Upper lobe of right lung (tissue), 1 donor: ENCODE results near the gene MTREX. TPM values are rescaled to one million over a fixed set of nuclear protein-coding genes. Genes with fewer than 3 reads are reported as not detected.

Experiments used
- ATAC-seq: fragments of 200-7000 bp; cut with Tn5 transposase; one replicate; pipeline ENCODE4 v1.9.1; 2020; ENCODE audit warnings: mild to moderate bottlenecking, moderate library complexity
- DNase-seq: peaks from one replicate; pipeline ENCODE4 v3.0.0-alpha.2; 2020
- H3K27ac ChIP-seq: fragments of 200-600 bp; one replicate; pipeline ENCODE4 v1.8.0; 2022
- H3K27me3 ChIP-seq: fragments of 200-600 bp; one replicate; pipeline ENCODE4 v1.8.0; 2022; ENCODE audit warnings: mild to moderate bottlenecking
- H3K36me3 ChIP-seq: fragments of 200-600 bp; one replicate; pipeline ENCODE4 v1.8.0; 2022
- H3K4me1 ChIP-seq: fragments of 200-600 bp; one replicate; pipeline ENCODE4 v1.8.0; 2022
- H3K4me3 ChIP-seq: fragments of 200-600 bp; one replicate; pipeline ENCODE4 v1.8.0; 2022; ENCODE audit warnings: mild to moderate bottlenecking
- H3K9me3 ChIP-seq: fragments of 200-600 bp; one replicate; pipeline ENCODE4 v1.8.0; 2022
- intact Hi-C: fragments of 100-400 bp; cut with DNase I; formaldehyde crosslinking; loops from one replicate; pipeline ENCODE4 v1.11.0; 2022
- long read RNA-seq: library from polyadenylated mRNA; unstranded; transcript quantifications from one replicate; pipeline ENCODE4 v2.0.0, GENCODE V29; 2021
- total RNA-seq: library from RNA; stranded (reverse); fragmentation: NEBNext Ultra II Directional; extraction: Animal tissue kit (Norgen Biotek cat#: 25700); gene quantifications from one replicate; pipeline ENCODE4 v1.2.1, GENCODE V29; 2021
- TF ChIP-seq, protein P1 (sequence below): fragments of 200-600 bp; IDR thresholded peaks from one replicate; pipeline ENCODE4 v1.8.0; 2022; ENCODE audit warnings: antibody characterized with exemption
- donor health status: DM: no; HTN: yes; CAD: no; lungs with severe emphysema.

The MTREX gene
- total RNA-seq, result 67.6 TPM
- long read RNA-seq, full-length matches to known transcripts, result 18 of 29 reads
- long read RNA-seq, partial matches to known transcripts, result 7 of 29 reads
- long read RNA-seq, other reads (novel, unspliced or antisense), result 4 of 29 reads

- peak within 1 kb of the TSS; percentile 89 for H3K4me3 ChIP-seq
- peak within 1 kb of the TSS; percentile 95 for H3K27ac ChIP-seq
- TF ChIP-seq, protein P1, sequence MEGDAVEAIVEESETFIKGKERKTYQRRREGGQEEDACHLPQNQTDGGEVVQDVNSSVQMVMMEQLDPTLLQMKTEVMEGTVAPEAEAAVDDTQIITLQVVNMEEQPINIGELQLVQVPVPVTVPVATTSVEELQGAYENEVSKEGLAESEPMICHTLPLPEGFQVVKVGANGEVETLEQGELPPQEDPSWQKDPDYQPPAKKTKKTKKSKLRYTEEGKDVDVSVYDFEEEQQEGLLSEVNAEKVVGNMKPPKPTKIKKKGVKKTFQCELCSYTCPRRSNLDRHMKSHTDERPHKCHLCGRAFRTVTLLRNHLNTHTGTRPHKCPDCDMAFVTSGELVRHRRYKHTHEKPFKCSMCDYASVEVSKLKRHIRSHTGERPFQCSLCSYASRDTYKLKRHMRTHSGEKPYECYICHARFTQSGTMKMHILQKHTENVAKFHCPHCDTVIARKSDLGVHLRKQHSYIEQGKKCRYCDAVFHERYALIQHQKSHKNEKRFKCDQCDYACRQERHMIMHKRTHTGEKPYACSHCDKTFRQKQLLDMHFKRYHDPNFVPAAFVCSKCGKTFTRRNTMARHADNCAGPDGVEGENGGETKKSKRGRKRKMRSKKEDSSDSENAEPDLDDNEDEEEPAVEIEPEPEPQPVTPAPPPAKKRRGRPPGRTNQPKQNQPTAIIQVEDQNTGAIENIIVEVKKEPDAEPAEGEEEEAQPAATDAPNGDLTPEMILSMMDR, result no peak
- H3K9me3 ChIP-seq, result no peaks in the 10 kb centered on the region
- intact Hi-C loops, result no loop called here
- H3K27me3 ChIP-seq, result no peaks in the 10 kb centered on the region
- H3K36me3 ChIP-seq, result no peaks in the 10 kb centered on the region
- peak; percentile 97 for ATAC-seq
- peak; percentile 96 for DNase-seq
- peaks cover 53% of the 10 kb centered on the region for H3K4me1 ChIP-seq
These were observed at the start of gene MTREX, which contains the start of gene DHX29 for GRCh38 chr5:55307383-55308253. Gene MTREX, plus strand, starts transcription at chr5:55307989. Its CDS starts 25 bp downstream, at chr5:55308014. Gene DHX29, minus strand, starts transcription at chr5:55307694. Its CDS starts 121 bp downstream, at chr5:55307573.

GRCh38 chr5:55258339-55258738 lies 49.5 kb upstream of the MTREX start:
- H3K36me3 ChIP-seq, result peaks cover 90% of the 10 kb centered on the region

GRCh38 chr5:55276771-55277170 lies 31.0 kb upstream of the MTREX start:
- DNase-seq, result no peak
- Histone ChIP-seq H3K27me3 (no peaks in the 10 kb centered on the region), H3K4me1 (no peaks in the 10 kb centered on the region), H3K4me3 (no peak overlapping the region), H3K27ac (no peak overlapping the region), H3K36me3 (peaks cover 95% of the 10 kb centered on the region), H3K9me3 (no peaks in the 10 kb centered on the region)
- TF ChIP-seq, protein P1, result no peak
- intact Hi-C loops, result no loop called here
- ATAC-seq, result no peak

More at GRCh38 chr5:55258339-55258738, 49.5 kb upstream of the MTREX start:
- Histone ChIP-seq H3K27ac (no peak overlapping the region), H3K27me3 (no peaks in the 10 kb centered on the region), H3K4me3 (no peak overlapping the region), H3K9me3 (no peaks in the 10 kb centered on the region), H3K4me1 (no peaks in the 10 kb centered on the region)
- DNase-seq (no peak), ATAC-seq (no peak)
- intact Hi-C loops, result no loop called here
- TF ChIP-seq, protein P1, result no peak

GRCh38 chr5:55278778-55279177 lies 29.0 kb upstream of the MTREX start:
- intact Hi-C loops, result no loop called here
- TF ChIP-seq, protein P1, result no peak
- Histone ChIP-seq H3K36me3 (peaks cover 95% of the 10 kb centered on the region), H3K27me3 (no peaks in the 10 kb centered on the region), H3K9me3 (no peaks in the 10 kb centered on the region), H3K27ac (no peak overlapping the region), H3K4me1 (no peaks in the 10 kb centered on the region), H3K4me3 (no peak overlapping the region)
- ATAC-seq (no peak), DNase-seq (no peak)

DNA sequence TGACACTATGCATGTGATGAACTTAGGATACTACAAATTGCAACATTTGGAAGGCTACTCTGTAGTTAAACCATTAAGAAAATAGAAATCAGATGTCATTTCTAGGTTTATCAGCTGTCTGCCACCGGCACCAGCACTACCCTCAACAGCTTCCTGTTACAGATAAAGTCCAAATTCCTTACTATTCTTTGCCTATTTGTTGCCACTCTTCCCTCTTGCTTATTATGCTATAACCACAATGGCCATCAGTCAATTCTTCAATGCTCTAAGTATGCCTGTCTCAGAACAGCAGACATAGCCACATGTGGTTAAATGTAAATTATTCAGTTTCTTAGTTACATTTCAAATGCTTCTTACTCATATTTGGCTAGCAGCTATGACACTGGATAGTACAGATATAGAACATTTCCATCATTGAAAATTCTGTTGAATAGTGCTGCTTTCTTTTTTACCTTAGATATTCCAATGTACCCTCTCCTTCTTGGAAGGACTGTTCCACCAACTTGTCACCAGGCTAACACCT lies 21.3 kb upstream of the MTREX start:
- intact Hi-C loops, result no loop called here
- H3K27me3 ChIP-seq, result no peaks in the 10 kb centered on the region
- no peak overlapping the region for H3K4me3 ChIP-seq
- TF ChIP-seq, protein P1, result no peak
- H3K36me3 ChIP-seq, result peaks cover 100% of the 10 kb centered on the region
- H3K9me3 ChIP-seq, result no peaks in the 10 kb centered on the region
- DNase-seq, result no peak
- no peaks in the 10 kb centered on the region for H3K4me1 ChIP-seq
- no peak overlapping the region for H3K27ac ChIP-seq
- no peak for ATAC-seq
